GM12872 (cell line): ENCODE data around the gene GJB2.

Source experiments
- TF ChIP-seq, protein P1 (sequence below): IDR thresholded peaks from 3 replicates; pipeline ENCODE4 v1.5.1; 2011; ENCODE audit warnings: low read depth, mild to moderate bottlenecking, low read length, moderate library complexity; ENCODE audit not compliant: insufficient read depth

The GJB2 gene

DNA sequence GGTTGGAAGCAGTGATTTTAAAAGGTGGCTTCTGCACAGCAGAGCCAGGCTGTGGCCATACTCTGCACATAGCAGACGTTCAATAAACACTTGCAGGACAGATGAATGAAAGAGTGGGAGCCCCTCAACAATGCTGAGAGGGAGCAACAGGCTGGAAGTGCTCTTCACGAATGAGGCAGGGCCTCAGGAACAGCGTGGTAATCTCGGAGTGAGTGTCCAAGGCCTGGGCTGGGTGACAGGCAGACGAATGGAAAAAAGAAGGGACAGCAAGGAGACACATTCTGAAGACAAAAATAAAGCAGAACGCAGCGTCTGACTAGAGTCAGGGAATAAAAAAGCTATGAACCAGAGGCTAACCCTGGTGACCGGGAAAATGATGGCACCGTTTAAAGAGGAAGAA lies 43.0 kb downstream of the GJB2 start:
- TF ChIP-seq, protein P1, sequence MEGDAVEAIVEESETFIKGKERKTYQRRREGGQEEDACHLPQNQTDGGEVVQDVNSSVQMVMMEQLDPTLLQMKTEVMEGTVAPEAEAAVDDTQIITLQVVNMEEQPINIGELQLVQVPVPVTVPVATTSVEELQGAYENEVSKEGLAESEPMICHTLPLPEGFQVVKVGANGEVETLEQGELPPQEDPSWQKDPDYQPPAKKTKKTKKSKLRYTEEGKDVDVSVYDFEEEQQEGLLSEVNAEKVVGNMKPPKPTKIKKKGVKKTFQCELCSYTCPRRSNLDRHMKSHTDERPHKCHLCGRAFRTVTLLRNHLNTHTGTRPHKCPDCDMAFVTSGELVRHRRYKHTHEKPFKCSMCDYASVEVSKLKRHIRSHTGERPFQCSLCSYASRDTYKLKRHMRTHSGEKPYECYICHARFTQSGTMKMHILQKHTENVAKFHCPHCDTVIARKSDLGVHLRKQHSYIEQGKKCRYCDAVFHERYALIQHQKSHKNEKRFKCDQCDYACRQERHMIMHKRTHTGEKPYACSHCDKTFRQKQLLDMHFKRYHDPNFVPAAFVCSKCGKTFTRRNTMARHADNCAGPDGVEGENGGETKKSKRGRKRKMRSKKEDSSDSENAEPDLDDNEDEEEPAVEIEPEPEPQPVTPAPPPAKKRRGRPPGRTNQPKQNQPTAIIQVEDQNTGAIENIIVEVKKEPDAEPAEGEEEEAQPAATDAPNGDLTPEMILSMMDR, result no peak

DNA sequence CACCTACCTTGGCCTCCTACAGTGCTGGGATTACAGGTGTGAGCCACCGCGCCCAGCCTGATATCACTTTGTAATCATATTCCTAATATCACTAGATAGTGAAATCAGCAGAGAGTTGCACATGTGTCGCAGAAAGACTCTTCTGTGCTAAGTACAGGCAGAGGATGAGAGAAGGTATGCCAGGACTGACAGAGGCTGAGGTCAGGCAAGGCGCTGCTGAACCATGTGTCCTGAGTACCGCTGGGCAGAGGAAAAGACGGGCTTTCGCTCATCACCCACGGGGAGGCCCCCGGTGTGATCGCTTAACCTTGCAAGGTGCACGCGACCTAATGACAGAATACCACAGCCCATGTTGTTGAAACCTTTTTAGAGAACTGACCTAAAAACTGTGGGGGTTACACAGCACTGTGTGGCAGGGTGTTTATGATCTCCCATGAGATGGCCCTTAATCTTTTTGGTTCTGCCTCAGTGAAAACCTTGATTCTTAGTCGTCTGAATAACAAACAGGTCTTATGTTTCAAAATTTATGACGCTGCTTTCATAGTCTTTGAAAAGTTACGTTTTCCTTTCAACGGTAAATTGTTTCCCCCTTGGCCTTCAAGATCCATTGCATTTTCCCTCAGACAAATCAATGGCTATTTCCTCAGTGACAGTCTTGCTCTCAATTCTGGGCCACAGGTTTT lies 44.1 kb downstream of the GJB2 start:
- TF ChIP-seq, protein P1, result no peak

DNA sequence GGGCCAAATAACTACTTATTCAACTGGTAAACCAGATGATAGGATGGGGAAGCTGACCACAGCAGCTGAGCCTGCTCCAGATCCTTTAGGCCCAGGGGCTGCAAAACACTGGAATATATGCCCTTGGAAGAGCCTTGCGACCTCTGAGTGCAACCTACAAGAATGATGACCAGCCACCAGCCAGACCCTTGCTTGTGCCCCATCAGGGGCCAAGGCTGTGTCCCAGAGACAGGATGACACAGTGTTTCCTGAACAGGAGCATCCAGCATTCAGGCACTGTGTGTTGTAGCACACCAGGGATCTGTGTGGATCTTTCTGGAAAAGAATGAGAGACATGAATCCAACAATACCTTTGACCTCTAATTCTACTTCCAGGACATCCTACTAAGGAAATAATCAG lies 46.4 kb downstream of the GJB2 start:
- TF ChIP-seq, protein P1, result no peak

DNA sequence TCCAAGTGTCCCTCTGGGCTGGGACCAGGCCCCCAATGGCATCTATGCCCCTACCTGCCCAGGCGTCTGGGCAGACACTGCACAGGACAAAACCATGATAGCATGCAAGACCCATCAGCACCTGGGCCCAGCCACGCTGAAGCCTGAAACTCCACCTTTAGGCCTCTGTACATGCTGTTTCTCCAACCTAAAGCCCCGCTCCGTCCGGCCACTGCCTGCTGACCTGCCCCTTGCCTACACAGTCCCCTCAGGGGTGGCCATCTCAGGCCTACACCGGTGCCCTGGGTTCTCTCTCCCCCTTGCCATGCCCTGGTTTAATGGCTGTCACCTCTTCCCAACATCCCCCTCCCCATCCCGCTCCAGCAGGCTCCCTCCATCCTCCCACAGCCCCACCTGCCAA lies 47.2 kb downstream of the GJB2 start:
- TF ChIP-seq, protein P1, result no peak

DNA sequence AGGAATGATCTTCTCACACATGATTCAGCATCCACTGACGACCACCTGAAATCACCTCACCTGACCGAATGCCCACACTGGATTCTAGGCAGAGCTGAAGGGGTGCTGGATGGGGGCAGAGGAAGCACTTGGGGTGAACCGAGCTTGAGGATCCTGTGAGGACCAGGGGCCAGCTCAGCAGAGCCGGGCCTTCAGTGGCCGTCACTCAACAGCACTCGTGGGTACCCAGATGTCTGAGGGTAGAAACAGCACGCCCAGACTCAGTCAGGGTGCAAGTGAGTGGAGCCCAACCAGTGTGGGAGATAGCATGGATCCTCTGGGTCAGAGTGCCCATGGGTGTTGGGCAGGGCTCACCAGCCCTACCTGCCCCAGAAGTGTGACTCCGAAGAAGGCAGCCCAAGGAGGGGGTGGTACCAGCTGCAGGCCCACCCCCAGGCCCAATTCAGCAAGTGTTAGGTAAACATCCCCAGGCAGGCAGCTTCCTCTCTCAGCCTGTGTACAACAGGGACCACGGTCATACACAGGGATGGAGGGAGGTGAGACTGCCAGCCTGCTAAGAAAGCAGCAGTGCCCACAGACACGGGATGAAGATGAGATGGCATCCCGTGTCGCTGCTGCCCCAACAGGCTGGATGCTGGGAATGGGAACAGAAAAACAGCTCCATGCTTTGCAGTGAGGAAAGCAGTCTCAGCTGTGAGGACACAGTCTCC lies 48.4 kb downstream of the GJB2 start:
- TF ChIP-seq, protein P1, result no peak

DNA sequence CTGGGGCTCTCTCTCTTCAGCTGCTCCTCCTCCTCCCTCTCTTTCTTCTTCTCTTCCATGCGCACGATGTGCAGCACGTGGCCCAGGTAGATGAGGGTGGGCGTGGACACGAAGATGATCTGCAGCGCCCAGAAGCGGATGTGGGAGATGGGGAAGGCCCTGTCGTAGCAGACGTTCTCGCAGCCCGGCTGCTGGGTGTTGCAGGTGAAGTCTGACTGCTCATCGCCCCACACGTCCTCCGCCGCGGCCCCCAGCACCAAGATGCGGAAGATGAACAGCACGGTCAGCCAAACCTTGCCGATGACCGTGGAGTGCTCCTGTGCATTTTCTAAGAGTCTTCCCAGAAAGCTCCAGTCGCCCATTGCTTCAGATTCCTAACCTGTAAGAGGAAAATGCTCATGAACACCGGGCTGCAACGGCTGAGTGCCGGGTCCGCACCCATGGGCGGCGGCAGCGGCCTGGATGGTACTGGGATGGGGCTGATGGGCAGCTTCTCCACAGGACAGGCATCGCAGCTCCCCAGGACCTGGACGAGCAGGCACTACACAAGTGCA lies 49.7 kb downstream of the GJB2 start:
- TF ChIP-seq, protein P1, result no peak

DNA sequence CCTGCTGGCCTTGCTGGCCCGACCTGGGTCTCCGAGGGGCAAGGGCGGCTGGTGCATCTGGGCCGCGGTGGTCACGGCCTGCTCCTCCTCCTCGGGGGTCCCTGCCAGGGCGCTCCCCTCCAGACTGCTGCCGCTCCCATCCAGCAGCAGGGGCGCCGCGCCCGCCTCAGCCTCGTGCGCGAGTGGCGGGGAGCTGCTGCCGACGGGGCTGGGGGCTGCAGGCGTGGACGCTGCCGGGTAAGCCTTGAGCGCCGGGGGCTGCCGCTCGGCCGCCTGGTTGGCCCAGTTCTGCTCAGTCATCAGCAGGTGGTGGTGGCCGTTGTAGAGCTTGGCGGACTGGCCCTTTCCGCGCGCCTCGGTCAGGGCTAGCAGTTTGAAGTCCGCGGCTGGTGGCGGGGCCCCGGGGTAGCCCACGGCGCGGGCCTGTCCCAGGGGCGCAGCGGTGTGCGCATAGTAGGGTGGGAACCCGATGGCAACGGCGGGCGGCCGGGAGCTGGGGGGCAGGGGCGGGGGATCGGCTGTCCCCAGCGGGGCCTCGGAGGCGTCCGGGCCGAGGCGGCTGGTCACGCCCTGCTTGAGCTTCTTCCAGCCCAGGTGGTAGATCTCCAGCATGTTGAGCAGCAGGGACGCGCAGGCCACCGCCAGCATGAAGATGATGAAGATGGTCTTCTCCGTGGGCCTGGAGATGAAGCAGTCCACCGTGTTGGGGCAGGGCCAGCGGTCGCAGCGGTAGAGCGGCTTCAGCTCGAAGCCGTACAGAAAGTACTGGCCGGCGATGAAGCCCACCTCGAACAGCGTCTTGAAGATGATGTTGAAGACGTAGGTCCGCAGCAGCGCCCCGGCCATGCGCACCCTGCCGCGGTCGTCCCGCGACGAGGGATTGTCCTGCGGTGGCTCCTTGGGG lies 50.5 kb downstream of the GJB2 start:
- TF ChIP-seq, protein P1, result no peak
